SK-N-SH (cell line): ENCODE data around the gene TTC39B. TPM values are rescaled to one million over a fixed set of nuclear protein-coding genes. Genes with fewer than 3 reads are reported as not detected.

Experiments used
- CTCF ChIA-PET: fragments of 300-600, 350-600 bp; formaldehyde crosslinking; extraction: SDS; loops from one replicate; lab custom pipeline; 2021; lab: Yijun Ruan, JAX
- POLR2A ChIA-PET: fragments of 350-600 bp; sonication (Branson Sonifier 250); formaldehyde crosslinking; extraction: SDS; loops from one replicate; lab custom pipeline; 2020; ENCODE audit warnings: antibody characterized with exemption, inconsistent platforms; lab: Yijun Ruan, JAX
- DNase-seq: peaks from one replicate; pipeline ENCODE4 v3.0.0; 2012
- H2AFZ ChIP-seq: fragments of 200-600 bp; sonication (generic); 2 replicates; pipeline ENCODE4 v1.8.1; 2016; ENCODE audit warnings: antibody characterized with exemption, mild to moderate bottlenecking, low read depth
- H3F3A ChIP-seq: fragments of 200-600 bp; sonication (generic); replicated peaks from 2 replicates; pipeline ENCODE3; 2016; ENCODE audit warnings: antibody characterized with exemption, mild to moderate bottlenecking; ENCODE audit not compliant: insufficient read depth
- H3K27ac ChIP-seq, 2 experiments: fragments of 200-500 bp in 1 of 2; fragments of 200-600 bp in 1 of 2; sonication (Bioruptor generic) in 1 of 2; sonication (generic), shearing (Covaris generic) in 1 of 2; 2 replicates each; pipeline versions ENCODE4 v1.5.1 to v1.6.1; 2014 to 2016; ENCODE audit warnings: low read depth in 2 of 2, inconsistent platforms in 1 of 2, low read length in 1 of 2, mild to moderate bottlenecking in 1 of 2, mixed read lengths in 1 of 2
- H3K27me3 ChIP-seq: fragments of 200-600 bp; sonication (generic), shearing (Covaris generic); 2 replicates; pipeline ENCODE4 v1.6.1; 2016; ENCODE audit warnings: mixed run types; ENCODE audit not compliant: insufficient read depth
- H3K36me3 ChIP-seq, 2 experiments: fragments of 200-500 bp in 1 of 2; fragments of 200-600 bp in 1 of 2; sonication (Bioruptor generic) in 1 of 2; sonication (generic) in 1 of 2; replicated peaks in 1 of 2; 2 replicates each; pipeline versions ENCODE3 to v1.5.1; 2014 to 2016; ENCODE audit warnings: low read length in 1 of 2, mild to moderate bottlenecking in 1 of 2; ENCODE audit not compliant: insufficient read depth in 2 of 2, control insufficient read depth in 1 of 2
- H3K4me1 ChIP-seq, 2 experiments: fragments of 200-500 bp in 1 of 2; fragments of 200-600 bp in 1 of 2; sonication (Bioruptor generic) in 1 of 2; sonication (generic), shearing (Covaris generic) in 1 of 2; 2 replicates each; pipeline versions ENCODE4 v1.5.1 to v1.6.1; 2014 to 2016; ENCODE audit warnings: low read depth in 1 of 2, low read length in 1 of 2, mixed run types in 1 of 2; ENCODE audit not compliant: insufficient read depth in 2 of 2, control insufficient read depth in 1 of 2
- H3K4me2 ChIP-seq: fragments of 200-600 bp; sonication (generic), shearing (Covaris generic); 2 replicates; pipeline ENCODE4 v1.6.1; 2017; ENCODE audit warnings: mixed run types
- H3K4me3 ChIP-seq, 2 experiments: fragments of 200-500 bp in 1 of 2; fragments of 200-600 bp in 1 of 2; sonication (Bioruptor generic) in 1 of 2; sonication (generic), shearing (Covaris generic) in 1 of 2; 2 replicates each; pipeline versions ENCODE4 v1.5.1 to v1.8.1; 2014 to 2016; ENCODE audit warnings: low read depth in 2 of 2, inconsistent platforms in 1 of 2, low read length in 1 of 2, mild to moderate bottlenecking in 1 of 2, mixed read lengths in 1 of 2, moderate library complexity in 1 of 2
- H3K79me2 ChIP-seq: fragments of 200-600 bp; sonication (generic); 2 replicates; pipeline ENCODE4 v1.8.1; 2017; ENCODE audit warnings: mild to moderate bottlenecking; ENCODE audit not compliant: insufficient read depth
- H3K9ac ChIP-seq: fragments of 200-600 bp; sonication (generic); 2 replicates; pipeline ENCODE4 v1.6.1; 2017; ENCODE audit warnings: mixed run types
- H3K9me2 ChIP-seq: fragments of 200-600 bp; sonication (generic); 2 replicates; pipeline ENCODE4 v1.6.1; 2017; ENCODE audit warnings: mixed run types
- H3K9me3 ChIP-seq: fragments of 200-600 bp; sonication (generic); 2 replicates; pipeline ENCODE4 v1.6.1; 2017; ENCODE audit warnings: mixed run types, mild to moderate bottlenecking, moderate library complexity
- H4K20me1 ChIP-seq: fragments of 200-600 bp; sonication (generic); 2 replicates; pipeline ENCODE4 v1.6.1; 2017; ENCODE audit warnings: mild to moderate bottlenecking, mixed run types; ENCODE audit not compliant: insufficient read depth
- ELF1 ChIP-seq: IDR thresholded peaks from 2 replicates; pipeline ENCODE4 v1.4.0; 2012
- GABPA ChIP-seq: IDR thresholded peaks from 2 replicates; pipeline ENCODE4 v1.4.0; 2012; ENCODE audit warnings: low read depth, mild to moderate bottlenecking
- IRF3 ChIP-seq: fragments of 150-350 bp; IDR thresholded peaks from 2 replicates; pipeline ENCODE4 v1.6.1; 2016; ENCODE audit warnings: mild to moderate bottlenecking, low read depth, low read length
- JUND ChIP-seq: IDR thresholded peaks from 2 replicates; pipeline ENCODE4 v1.4.0; 2012
- MAX ChIP-seq: IDR thresholded peaks from 2 replicates; pipeline ENCODE4 v1.4.0; 2012; ENCODE audit warnings: low read depth
- MEF2A ChIP-seq: IDR thresholded peaks from 2 replicates; pipeline ENCODE4 v1.4.0; 2012; ENCODE audit warnings: low read depth, borderline replicate concordance
- MXI1 ChIP-seq: IDR thresholded peaks from 2 replicates; pipeline ENCODE4 v1.6.1; 2012; ENCODE audit warnings: mild to moderate bottlenecking, low read depth, low read length, improper control_type of control experiment
- NFIC ChIP-seq: IDR thresholded peaks from 2 replicates; pipeline ENCODE4 v1.4.0; 2012; ENCODE audit warnings: borderline replicate concordance
- NRF1 ChIP-seq: IDR thresholded peaks from 2 replicates; pipeline ENCODE4 v1.6.1; 2012; ENCODE audit warnings: low read depth, mild to moderate bottlenecking, low read length
- PBX3 ChIP-seq: IDR thresholded peaks from 2 replicates; pipeline ENCODE4; 2012
- POLR2AphosphoS5 ChIP-seq: IDR thresholded peaks from 2 replicates; pipeline ENCODE4 v1.6.1; 2012; ENCODE audit warnings: low read depth, low read length
- REST ChIP-seq: IDR thresholded peaks from 2 replicates; pipeline ENCODE4 v1.6.1; 2012; ENCODE audit warnings: mild to moderate bottlenecking, low read depth, low read length, moderate library complexity
- RXRA ChIP-seq: IDR thresholded peaks from 2 replicates; pipeline ENCODE4 v1.4.0; 2012; ENCODE audit warnings: low read depth, mild to moderate bottlenecking, borderline replicate concordance
- TCF12 ChIP-seq: IDR thresholded peaks from 2 replicates; pipeline ENCODE4 v1.4.0; 2012
- TEAD4 ChIP-seq: IDR thresholded peaks from 2 replicates; pipeline ENCODE4 v1.4.0; 2012; ENCODE audit warnings: mild to moderate bottlenecking, borderline replicate concordance; ENCODE audit not compliant: insufficient read depth
- USF1 ChIP-seq: IDR thresholded peaks from 2 replicates; pipeline ENCODE4 v1.4.0; 2012; ENCODE audit warnings: low read depth, borderline replicate concordance
- WGBS: methylation state at CpG from one replicate; pipeline ENCODE4 v1.1.6; 2017; ENCODE audit warnings: low lambda C conversion rate; 5-methylcytosine and 5-hydroxymethylcytosine counted together
- polyA plus RNA-seq, 3 experiments: library from polyadenylated mRNA; depleted of rRNA; stranded (reverse); fragments of >200 nt; gene quantifications; 2 replicates each; pipeline ENCODE4 v1.2.3, GENCODE V29; 2012

The TTC39B gene
- polyA plus RNA-seq, 1 of the 3 experiments (the other 2 are of a cell fraction): 0.54 TPM

- CTCF ChIA-PET: no interaction called here
- Histone ChIP-seq H3K79me2 (peaks cover under 1% of the 10 kb centered on the region; the same call in 1 of the 2 replicates), H3K4me2 (no peak overlapping the region), H3K27me3 (no peaks in the 10 kb centered on the region), H3F3A (no peaks in the 10 kb centered on the region)
- TF ChIP-seq MAX (no peak), RXRA (no peak), REST (no peak), POLR2AphosphoS5 (no peak), JUND (no peak), NFIC (no peak), IRF3 (no peak), PBX3 (no peak), NRF1 (no peak), ELF1 (no peak), TEAD4 (no peak), MEF2A (no peak)
- TF ChIP-seq, all 33 proteins: peak for 0
- Histone ChIP-seq H3K27ac (no peak overlapping the region; a peak in 1 of 4 replicates), H3K36me3 (no peaks in the 10 kb centered on the region), H3K9me3 (peaks cover 2% of the 10 kb centered on the region; the same call in 1 of the 2 replicates), H2AFZ (no peak overlapping the region), H3K4me3 (no peak overlapping the region), H3K9me2 (no peaks in the 10 kb centered on the region), H3K9ac (no peak overlapping the region), H4K20me1 (no peaks in the 10 kb centered on the region), H3K4me1 (peaks cover 2 to 3% of the 10 kb centered on the region in 2 experiments; a peak in 1 of 4 replicates)
- 50% methylated on average over 1 of the region's 1 CpG for WGBS
- no peak for DNase-seq
- POLR2A ChIA-PET: no interaction called here
Observed at GRCh38 chr9:15243081-15243480, 63.9 kb downstream of the TTC39B start.

- no peaks in the 10 kb centered on the region for H3K27me3 ChIP-seq
- H3K4me2 ChIP-seq: no peak overlapping the region
- DNase-seq: no peak
- TF ChIP-seq TCF12 (no peak), NFIC (no peak), MXI1 (no peak), MEF2A (no peak), IRF3 (no peak), TEAD4 (no peak), POLR2AphosphoS5 (no peak), GABPA (no peak), JUND (no peak), USF1 (no peak)
- WGBS: 83% methylated on average over 4 of the region's 4 CpGs
- CTCF ChIA-PET: interaction anchor here (1.3 kb wide), 1 partner anchor 28 kb away, joined by 3 read pairs; no protein-coding TSS in a partner anchor
- no peaks in the 10 kb centered on the region for H3F3A ChIP-seq
- peaks cover 13% of the 10 kb centered on the region; the same call in 1 of the 2 replicates for H3K9me3 ChIP-seq
- H3K79me2 ChIP-seq: peaks cover 3% of the 10 kb centered on the region; the same call in 1 of the 2 replicates
- POLR2A ChIA-PET: no interaction called here
- H3K27ac ChIP-seq: no peak overlapping the region
- H3K4me1 ChIP-seq: peaks cover 0 to 2% of the 10 kb centered on the region in 2 experiments; a peak in 1 of 4 replicates
- no peak overlapping the region for H3K4me3 ChIP-seq
- H3K9ac ChIP-seq: no peak overlapping the region
- H3K9me2 ChIP-seq: no peaks in the 10 kb centered on the region
- H3K36me3 ChIP-seq: no peaks in the 10 kb centered on the region
- H2AFZ ChIP-seq: no peak overlapping the region
- H4K20me1 ChIP-seq: no peaks in the 10 kb centered on the region
Observed at GRCh38 chr9:15240927-15241326, 66.1 kb downstream of the TTC39B start.
